Esophagus squamous epithelium (tissue), 4 donors: ENCODE results near the gene AFG3L2.

Experiments
- CTCF ChIP-seq, 6 experiments: fragments of 450-650 bp in 4 of 6; fragments of 200-600 bp in 2 of 6; sonication (generic) in 2 of 6; IDR thresholded peaks; one replicate each; pipeline ENCODE4 v1.5.1; 2016 to 2019; ENCODE audit warnings: antibody characterized with exemption in 6 of 6, mild to moderate bottlenecking in 4 of 6, moderate library complexity in 4 of 6
- POLR2A ChIP-seq, 4 donors: fragments of 450-650 bp; IDR thresholded peaks; one replicate each; pipeline ENCODE4 v1.6.1; 2017; ENCODE audit warnings: antibody characterized with exemption in 4 of 4, mild to moderate bottlenecking in 4 of 4, moderate library complexity in 3 of 4

GRCh38 chr18:12296087-12296403 is 81.0 kb downstream of the AFG3L2 start:
- TF ChIP-seq CTCF (IDR thresholded peaks at IDR 0.05) (no peak), POLR2A (IDR thresholded peaks at IDR 0.05) (no peak)
